HCT116 (cell line): ENCODE results near the gene SLC24A5. TPM values are rescaled to one million over a fixed set of nuclear protein-coding genes. Genes with fewer than 3 reads are reported as not detected.

Source experiments
- ATAC-seq: fragments of 200-7000 bp; cut with Tn5 transposase; 2 replicates; pipeline ENCODE4 v1.9.1; 2020; ENCODE audit warnings: mild to moderate bottlenecking, moderate library complexity
- BruUV-seq: library from RNA; stranded (reverse); fragments of 400-500 nt; replicated peaks from 2 replicates; lab custom pipeline; 2021; lab: Mats Ljungman, UMichigan
- CTCF ChIA-PET: fragments of 300-600 bp; sonication (Branson Sonifier 250); formaldehyde crosslinking; loops from one replicate; lab custom pipeline; 2021; ENCODE audit warnings: antibody characterized with exemption; lab: Charles Lee
- POLR2A ChIA-PET: fragments of 300-600, 350-600 bp; sonication (Branson Sonifier 250); formaldehyde crosslinking; loops from one replicate; lab custom pipeline; 2021; ENCODE audit warnings: antibody characterized with exemption; lab: Charles Lee
- RAD21 ChIA-PET, 2 experiments: fragments of 300-600 bp; sonication (Branson Sonifier 250); formaldehyde crosslinking; loops; one replicate each; lab custom pipeline; 2023; ENCODE audit warnings: low total read pairs in 2 of 2; ENCODE audit not compliant: uncharacterized antibody in 2 of 2, unreplicated experiment in 2 of 2, low non-redundant PET in 1 of 2; lab: Charles Lee
- DNase-seq: peaks from one replicate; pipeline ENCODE4 v3.0.0-alpha.2; 2010; ENCODE audit warnings: low read depth, low spot score
- H2AFZ ChIP-seq: fragments of 200-600 bp; shearing (Covaris generic), sonication (generic); 2 replicates; pipeline ENCODE4 v1.6.1; 2017; ENCODE audit warnings: low read depth, mixed run types, mixed read lengths, antibody characterized with exemption, low read length; ENCODE audit not compliant: poor library complexity, severe bottlenecking
- H3K27ac ChIP-seq: 2 replicates; pipeline ENCODE4 v1.5.1; 2012; ENCODE audit warnings: low read depth, low read length
- H3K27me3 ChIP-seq: fragments of 200-600 bp; sonication (generic); 2 replicates; pipeline ENCODE4 v1.6.1; 2016; ENCODE audit warnings: mixed run types, low read length, mixed read lengths; ENCODE audit not compliant: insufficient read depth
- H3K36me3 ChIP-seq, 2 experiments: fragments of 200-500 bp in 1 of 2; fragments of 200-600 bp in 1 of 2; sonication (Bioruptor generic) in 1 of 2; sonication (generic) in 1 of 2; 2 replicates each; pipeline versions ENCODE4 v1.5.1 to v1.6.1; 2014 to 2016; ENCODE audit warnings: low read length in 2 of 2, inconsistent platforms in 1 of 2, mixed read lengths in 1 of 2, mixed run types in 1 of 2; ENCODE audit not compliant: insufficient read depth in 2 of 2, control insufficient read depth in 1 of 2
- H3K4me1 ChIP-seq, 2 experiments: fragments of 200-600 bp in 1 of 2; sonication (generic) in 1 of 2; 2 replicates each; pipeline versions ENCODE4 v1.5.1 to v1.6.1; 2012 to 2017; ENCODE audit warnings: low read length in 2 of 2, inconsistent platforms in 1 of 2, mild to moderate bottlenecking in 1 of 2, mixed read lengths in 1 of 2, mixed run types in 1 of 2, moderate library complexity in 1 of 2; ENCODE audit not compliant: insufficient read depth in 2 of 2, control insufficient read depth in 1 of 2
- H3K4me2 ChIP-seq: fragments of 200-600 bp; sonication (generic); 2 replicates; pipeline ENCODE4 v1.6.1; 2017; ENCODE audit warnings: mixed run types, low read length, mixed read lengths
- H3K4me3 ChIP-seq, 2 experiments: fragments of 200-600 bp in 1 of 2; sonication (generic) in 1 of 2; replicated peaks in 1 of 2; 2 replicates each; pipeline ENCODE4 v1.5.1; 2011 to 2016; ENCODE audit warnings: low read length in 2 of 2, control low read depth in 1 of 2, low read depth in 1 of 2, mild to moderate bottlenecking in 1 of 2, mixed read lengths in 1 of 2, mixed run types in 1 of 2
- H3K79me2 ChIP-seq: fragments of 200-600 bp; sonication (generic); 2 replicates; pipeline ENCODE4 v1.6.1; 2017; ENCODE audit warnings: mild to moderate bottlenecking, mixed run types, low read length, moderate library complexity, mixed read lengths; ENCODE audit not compliant: insufficient read depth
- H3K9ac ChIP-seq: fragments of 200-600 bp; sonication (generic); 2 replicates; pipeline ENCODE4 v1.6.1; 2016; ENCODE audit warnings: low read length, mixed read lengths
- H3K9me2 ChIP-seq: fragments of 200-600 bp; sonication (generic), shearing (Covaris generic); 2 replicates; pipeline ENCODE4 v1.6.1; 2017; ENCODE audit warnings: mixed run types, mild to moderate bottlenecking, moderate library complexity; ENCODE audit not compliant: insufficient read depth
- H3K9me3 ChIP-seq, 2 experiments: fragments of 200-500 bp in 1 of 2; fragments of 200-600 bp in 1 of 2; sonication (Bioruptor generic) in 1 of 2; sonication (generic) in 1 of 2; 2 replicates each; pipeline ENCODE4 v1.6.1; 2014 to 2017; ENCODE audit warnings: low read length in 2 of 2, mixed read lengths in 2 of 2, inconsistent platforms in 1 of 2, low read depth in 1 of 2, mild to moderate bottlenecking in 1 of 2, mixed run types in 1 of 2, moderate library complexity in 1 of 2; ENCODE audit not compliant: control insufficient read depth in 1 of 2, insufficient read depth in 1 of 2
- H4K20me1 ChIP-seq: fragments of 200-600 bp; sonication (generic), shearing (Covaris generic); 2 replicates; pipeline ENCODE4 v1.6.1; 2017; ENCODE audit warnings: mixed run types, mild to moderate bottlenecking, moderate library complexity; ENCODE audit not compliant: insufficient read depth
- CBX3 ChIP-seq: IDR thresholded peaks from 2 replicates; pipeline ENCODE4 v1.6.1; 2012; ENCODE audit warnings: low read depth
- FOSL1 ChIP-seq: IDR thresholded peaks from 2 replicates; pipeline ENCODE4 v1.6.1; 2012; ENCODE audit warnings: low read depth
- MAX ChIP-seq: IDR thresholded peaks from 2 replicates; pipeline ENCODE4 v1.6.1; 2012
- POLR2AphosphoS5 ChIP-seq: IDR thresholded peaks from 2 replicates; pipeline ENCODE4 v1.6.1; 2011; ENCODE audit warnings: mild to moderate bottlenecking, low read depth, low read length, moderate library complexity
- intact Hi-C: fragments of 100-400 bp; cut with micrococcal nuclease; formaldehyde crosslinking; loops from 2 replicates; pipeline ENCODE4 v1.10.0; 2022
- total RNA-seq: library from RNA; stranded (reverse); gene quantifications from one replicate; pipeline ENCODE4 v1.2.1, GENCODE V29; 2021; ENCODE audit not compliant: unreplicated experiment

SLC24A5 gene
- total RNA-seq, 1 experiment from 2014 or later, result not detected

GRCh38 chr15:48091522-48091921 lies 29.3 kb upstream of the SLC24A5 start:
- H3K9ac ChIP-seq, result no peak overlapping the region
- no peaks in the 10 kb centered on the region for H4K20me1 ChIP-seq
- ChIA-PET CTCF (no interaction called here), POLR2A (no interaction called here), RAD21 (no interaction called here)
- no peaks in the 10 kb centered on the region for H3K9me2 ChIP-seq
- DNase-seq (no peak), ATAC-seq (no peak)
- intact Hi-C loops, result no loop called here
- H3K27ac ChIP-seq, result no peak overlapping the region
- TF ChIP-seq POLR2AphosphoS5, result no peak
- H3K4me2 ChIP-seq, result no peak overlapping the region
- no TSS peak for BruUV-seq
- H3K79me2 ChIP-seq, result no peaks in the 10 kb centered on the region
- peaks cover 0 to 3% of the 10 kb centered on the region in 2 experiments; a peak in 1 of 4 replicates for H3K9me3 ChIP-seq
- no peaks in the 10 kb centered on the region for H3K27me3 ChIP-seq
- no peaks in the 10 kb centered on the region for H3K36me3 ChIP-seq
- no peak overlapping the region for H3K4me3 ChIP-seq
- no peaks in the 10 kb centered on the region for H3K4me1 ChIP-seq
- H2AFZ ChIP-seq, result no peak overlapping the region

- TF ChIP-seq CBX3 (no peak), MAX (no peak), FOSL1 (no peak)
- ChIA-PET CTCF (no interaction called here), POLR2A (no interaction called here), RAD21 (no interaction called here)
- Histone ChIP-seq H3K27ac (no peak overlapping the region), H2AFZ (no peak overlapping the region), H3K9me2 (no peaks in the 10 kb centered on the region), H4K20me1 (no peaks in the 10 kb centered on the region), H3K27me3 (no peaks in the 10 kb centered on the region), H3K9me3 (peaks cover 0 to 3% of the 10 kb centered on the region in 2 experiments; a peak in 1 of 4 replicates), H3K9ac (no peak overlapping the region), H3K79me2 (no peaks in the 10 kb centered on the region), H3K4me3 (no peak overlapping the region), H3K4me2 (no peak overlapping the region), H3K36me3 (no peaks in the 10 kb centered on the region), H3K4me1 (no peaks in the 10 kb centered on the region)
- BruUV-seq, result no TSS peak
- no peak for ATAC-seq
- DNase-seq, result no peak
- intact Hi-C loops, result no loop called here
These were observed 24.4 kb upstream of the SLC24A5 start for GRCh38 chr15:48096355-48096786.
